Raji (cell line): ENCODE data around the gene KCND2.

ENCODE experiments used
- POLR2A ChIP-seq: IDR thresholded peaks from 2 replicates; pipeline ENCODE4 v1.6.1; 2011; ENCODE audit warnings: low read depth, low read length, control low read depth; ENCODE audit not compliant: insufficient read depth

Gene KCND2

DNA sequence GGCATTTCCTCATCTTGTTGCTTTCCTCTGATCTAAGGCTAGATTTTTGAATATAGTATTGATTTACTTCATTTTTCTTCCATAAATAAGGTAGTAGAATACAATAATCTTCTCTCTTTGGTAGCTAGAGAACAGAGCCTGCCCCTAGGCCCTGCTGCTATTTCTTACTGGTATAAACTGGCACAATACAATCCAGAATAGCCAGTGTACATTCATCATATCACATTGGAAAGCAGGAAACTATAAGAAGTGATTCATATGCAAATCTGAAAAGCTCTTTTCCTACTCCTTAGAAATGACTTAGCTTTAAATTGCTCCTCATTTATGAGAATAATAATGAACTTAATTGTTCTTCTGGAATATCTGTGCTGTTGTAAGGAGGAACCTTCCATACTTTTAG lies 100.2 kb downstream of the KCND2 start:
- no peak for TF ChIP-seq POLR2A

DNA sequence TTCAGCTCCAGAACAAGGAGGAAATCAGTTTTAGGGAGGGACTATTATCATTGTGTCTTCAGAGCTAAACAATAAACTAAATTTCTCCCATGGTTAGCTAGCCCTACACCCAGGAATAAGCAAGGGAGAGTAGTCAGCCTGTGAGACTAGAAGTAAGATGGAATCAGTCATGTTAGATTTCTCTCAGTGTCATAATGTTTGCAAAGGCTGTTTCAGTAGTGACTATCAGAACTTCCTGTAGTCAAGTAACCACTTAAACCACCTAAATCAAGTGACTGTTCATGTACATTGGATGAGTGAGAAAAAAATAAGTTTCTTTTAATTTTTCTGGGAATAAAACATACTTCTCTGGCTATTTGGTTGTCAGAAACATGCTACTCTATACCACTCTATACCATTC lies 121.6 kb downstream of the KCND2 start:
- no peak for TF ChIP-seq POLR2A

DNA sequence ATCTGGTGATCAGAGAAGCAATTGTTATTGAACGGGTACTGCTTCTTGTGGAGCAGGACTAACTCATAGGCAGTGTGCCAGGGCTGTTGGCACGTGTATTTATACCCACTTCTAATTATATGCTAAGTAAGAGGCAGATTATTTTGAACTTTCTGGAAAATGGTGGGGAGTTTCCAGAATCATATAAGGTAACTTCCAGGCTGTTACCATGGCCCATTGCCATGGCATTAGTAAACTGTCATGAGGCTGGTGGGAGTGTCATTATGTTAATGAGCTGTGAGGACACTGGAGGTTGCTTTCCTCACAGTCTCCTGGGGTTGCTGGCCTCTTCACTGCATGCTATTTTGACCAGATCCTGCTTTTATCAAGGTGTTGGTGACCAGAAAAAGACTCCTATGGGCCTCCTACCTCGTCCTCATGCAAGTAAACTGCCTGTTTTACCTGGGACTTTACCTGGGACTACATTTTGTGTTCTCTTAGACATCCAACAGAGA lies 122.6 kb downstream of the KCND2 start:
- no peak for TF ChIP-seq POLR2A

DNA sequence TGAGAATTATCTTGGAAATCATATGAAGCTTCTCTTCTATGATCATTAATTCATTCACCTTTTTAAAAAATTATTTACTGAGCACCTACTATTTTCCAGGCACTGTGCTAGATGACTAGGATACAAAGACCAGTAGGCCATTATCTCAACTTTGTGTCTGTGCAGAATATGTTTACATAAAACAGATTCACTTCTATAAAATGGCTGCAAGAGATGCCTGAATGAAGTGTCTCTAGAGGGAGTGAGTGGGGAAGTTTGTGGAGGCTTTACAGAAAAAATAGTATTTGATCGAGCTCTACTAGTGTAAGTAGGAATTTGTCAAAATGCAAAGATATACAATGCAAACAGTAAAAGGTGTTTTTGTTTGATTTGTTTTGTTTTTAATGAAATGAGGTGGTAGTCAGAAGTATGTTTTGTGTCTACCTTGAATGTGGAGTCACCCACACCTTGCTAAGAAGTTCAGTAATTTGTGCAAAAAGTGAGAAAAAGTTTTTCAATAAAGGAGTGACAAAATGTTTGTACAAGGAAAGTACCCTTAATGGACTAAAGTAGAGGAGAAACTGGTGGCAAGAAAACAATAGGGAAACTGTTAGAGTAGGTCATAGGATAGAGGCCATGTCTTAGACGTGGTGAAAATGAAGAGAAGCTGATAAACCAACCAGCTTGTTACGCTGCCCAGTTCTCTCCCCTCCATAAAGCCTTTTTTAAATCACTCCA lies 125.5 kb downstream of the KCND2 start:
- TF ChIP-seq POLR2A = no peak

DNA sequence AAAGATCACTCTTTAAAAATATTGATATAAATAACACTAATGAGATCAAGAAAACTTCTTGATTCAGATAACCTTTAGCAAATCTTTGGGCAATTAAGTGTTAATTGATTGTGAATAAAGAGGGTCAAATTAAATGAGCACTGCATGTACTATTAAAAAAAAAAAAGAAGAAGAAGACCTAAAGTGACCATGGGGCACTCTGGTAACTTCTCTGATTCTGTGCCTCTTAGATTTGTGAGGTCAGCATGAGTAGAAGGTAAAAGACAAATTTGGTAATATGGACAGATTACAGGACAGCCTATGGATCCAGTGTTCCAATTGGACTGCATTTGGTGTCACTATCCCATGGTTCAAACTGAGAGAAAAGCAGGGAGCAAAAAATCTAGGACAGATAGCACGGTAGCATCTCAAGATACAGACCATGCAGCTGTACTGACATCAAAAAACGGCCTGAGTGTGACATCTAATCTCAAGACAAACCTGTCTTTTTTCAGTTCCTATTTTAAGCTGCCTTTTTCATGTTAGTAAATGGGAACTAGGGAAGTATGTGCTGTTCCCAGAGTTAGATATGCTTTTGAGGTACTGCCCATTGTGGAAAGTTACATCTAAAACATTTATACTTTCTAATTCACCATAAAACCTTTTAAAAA lies 128.0 kb downstream of the KCND2 start:
- no peak for TF ChIP-seq POLR2A

DNA sequence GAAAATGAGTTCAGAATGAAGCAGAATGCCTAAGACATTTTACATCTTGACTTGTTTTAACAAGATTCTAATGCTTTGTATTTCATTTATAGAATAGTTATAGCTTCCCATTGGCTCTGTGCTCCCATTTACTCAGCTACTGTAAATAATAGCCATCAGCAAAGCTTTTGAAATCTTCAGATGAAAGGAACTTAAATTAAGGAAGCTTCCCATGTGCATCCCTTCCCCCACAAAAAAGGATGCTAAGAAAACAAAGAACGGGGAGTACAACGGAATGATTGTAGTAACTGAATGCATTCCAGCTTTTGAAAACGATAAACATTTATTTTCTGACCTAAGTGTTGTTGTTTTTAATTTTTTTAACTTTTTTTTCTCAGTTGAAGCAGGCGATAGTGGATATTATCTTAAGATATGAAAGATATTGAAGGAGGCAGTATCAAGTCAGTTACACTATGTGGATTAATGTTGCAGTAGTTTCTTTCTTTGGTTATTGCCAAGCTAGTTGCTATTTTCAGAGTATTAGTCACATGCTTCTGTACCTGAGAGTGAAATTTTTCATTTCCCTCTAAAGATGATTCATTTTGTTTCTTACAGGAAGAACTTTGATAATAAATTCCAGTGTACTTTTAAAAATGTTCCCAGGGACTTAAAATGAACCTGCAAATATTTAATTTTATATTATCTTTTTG lies 129.2 kb downstream of the KCND2 start:
- TF ChIP-seq POLR2A = no peak

DNA sequence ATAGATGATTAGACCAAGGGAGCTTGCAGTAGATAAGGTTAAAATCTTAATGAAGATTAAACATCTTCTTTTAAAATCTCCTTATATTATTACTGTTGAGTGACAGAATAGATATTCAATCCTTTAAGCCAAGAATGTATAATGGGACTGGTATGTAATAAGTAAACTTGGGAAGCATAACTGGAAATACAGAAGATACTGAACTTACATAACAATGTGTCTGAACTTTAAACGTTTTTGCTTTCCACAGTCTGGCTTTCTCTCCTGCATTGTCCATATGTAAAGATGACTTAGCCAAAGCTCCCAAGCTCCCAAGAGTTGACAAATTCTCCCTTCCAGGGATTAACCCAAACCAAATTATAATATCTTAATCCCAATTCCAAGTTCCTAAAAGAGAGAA lies 129.8 kb downstream of the KCND2 start:
- no peak for TF ChIP-seq POLR2A

DNA sequence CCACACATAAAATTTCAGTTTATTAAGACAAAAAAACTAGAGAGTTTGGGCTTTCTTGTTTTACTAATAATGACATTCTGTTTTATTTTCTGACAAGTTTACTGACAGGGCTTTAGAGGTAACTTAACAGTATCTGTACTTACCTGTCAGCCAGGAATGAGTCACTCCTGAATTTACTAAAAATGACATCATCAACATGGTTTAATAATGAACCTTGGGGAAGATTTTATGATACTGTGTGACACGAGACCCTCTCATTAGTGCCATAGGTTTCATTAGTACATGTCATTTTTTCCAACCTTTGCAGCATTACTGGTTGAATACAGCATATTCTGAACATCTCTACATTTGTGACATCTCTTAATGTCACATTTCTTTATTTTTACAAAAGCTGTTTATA lies 131.1 kb downstream of the KCND2 start:
- no peak for TF ChIP-seq POLR2A

DNA sequence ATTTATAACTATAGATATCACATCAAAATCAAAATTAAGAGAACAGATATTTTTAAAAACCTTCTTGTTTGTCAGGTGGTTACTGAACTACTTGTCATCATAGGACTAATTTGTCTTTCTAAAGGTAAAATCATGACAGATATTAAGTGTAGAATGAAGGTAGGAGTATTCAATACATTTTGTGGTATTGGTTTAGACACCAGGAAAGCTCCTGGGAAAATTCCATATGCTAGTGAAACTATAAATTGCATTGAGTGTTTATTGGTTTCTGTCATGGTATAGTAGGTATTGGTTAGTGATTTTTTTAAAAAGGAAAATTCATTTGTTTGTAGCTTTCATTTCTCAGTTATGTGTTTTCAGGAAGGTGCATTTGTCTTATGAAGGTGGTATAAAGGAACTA lies 132.7 kb downstream of the KCND2 start:
- TF ChIP-seq POLR2A = no peak

DNA sequence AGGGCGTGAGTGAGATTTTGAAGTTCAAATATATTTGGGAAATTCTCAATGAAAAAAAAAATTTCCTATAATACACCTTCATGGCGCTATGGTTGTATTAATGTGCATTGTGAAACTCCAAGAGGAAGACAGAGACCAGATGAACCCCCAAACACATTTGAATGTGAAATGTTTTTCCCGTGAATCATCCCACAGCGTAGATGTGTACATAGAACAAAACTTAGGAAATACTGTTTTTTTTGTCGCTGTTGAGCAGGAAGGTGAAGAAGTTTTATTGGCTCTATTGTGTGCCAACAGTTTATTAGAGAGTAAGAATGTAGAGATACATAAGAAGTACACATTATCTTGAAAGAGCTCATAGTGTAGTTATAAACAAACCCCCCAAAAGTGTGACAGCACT lies 134.0 kb downstream of the KCND2 start:
- TF ChIP-seq POLR2A = no peak

DNA sequence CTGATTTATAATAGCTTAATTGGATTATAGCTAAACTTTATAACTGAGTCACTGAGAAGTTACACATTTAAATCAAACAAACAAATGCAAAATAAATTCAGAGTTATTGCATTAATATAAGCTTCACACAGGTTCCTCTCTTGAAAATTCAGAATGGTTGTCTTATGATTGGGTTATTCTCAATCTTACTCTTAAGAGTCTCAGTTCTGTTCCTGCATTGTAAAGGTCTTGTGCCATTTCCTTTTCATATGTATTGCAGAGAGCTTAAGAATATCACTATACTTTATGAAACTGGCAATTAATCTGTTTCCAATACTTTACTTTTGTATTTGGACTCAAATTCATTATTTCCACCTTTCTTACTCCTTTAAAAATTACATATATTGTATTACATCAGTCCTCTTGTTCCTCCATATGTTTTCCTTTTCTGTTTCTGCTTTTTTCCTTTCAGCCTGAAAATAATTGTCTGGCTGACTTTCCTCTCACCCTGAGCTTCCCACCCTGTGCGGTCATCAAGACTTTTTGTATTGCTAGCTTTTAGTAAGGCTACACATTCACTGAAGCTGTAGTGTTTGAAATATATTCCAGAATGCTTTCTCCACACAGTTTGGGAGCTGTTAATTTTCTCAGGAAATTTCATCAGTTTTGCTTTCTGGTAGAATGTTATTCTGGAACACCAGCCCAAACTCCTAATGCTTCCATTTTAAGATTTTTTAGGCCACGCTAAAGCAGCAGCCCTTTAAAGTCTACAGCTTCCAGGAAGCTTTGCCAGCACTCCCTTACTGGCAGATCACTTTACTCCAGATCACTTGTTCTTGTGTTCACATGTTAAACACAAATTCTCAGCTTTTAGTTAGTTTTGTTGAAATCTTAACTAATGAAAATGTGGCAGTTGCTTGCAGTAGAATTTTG lies 139.4 kb downstream of the KCND2 start:
- TF ChIP-seq POLR2A = no peak

DNA sequence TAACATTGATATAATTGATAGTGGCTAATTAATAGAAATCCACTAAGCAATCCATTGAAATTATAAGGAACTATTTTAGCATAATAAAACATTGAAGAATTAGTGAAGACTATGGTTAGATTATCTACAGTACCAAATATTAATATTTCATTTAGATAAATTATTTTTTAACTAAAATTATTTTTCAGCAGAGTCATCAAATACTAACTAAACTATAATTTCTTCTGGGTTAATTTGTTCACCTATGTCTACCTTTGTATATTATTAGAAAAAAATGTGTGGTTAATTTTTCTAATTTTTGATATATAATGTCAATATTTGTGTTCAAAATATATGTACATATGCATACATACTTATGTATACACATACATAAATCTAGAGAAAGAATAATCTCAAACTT lies 140.2 kb downstream of the KCND2 start:
- no peak for TF ChIP-seq POLR2A

DNA sequence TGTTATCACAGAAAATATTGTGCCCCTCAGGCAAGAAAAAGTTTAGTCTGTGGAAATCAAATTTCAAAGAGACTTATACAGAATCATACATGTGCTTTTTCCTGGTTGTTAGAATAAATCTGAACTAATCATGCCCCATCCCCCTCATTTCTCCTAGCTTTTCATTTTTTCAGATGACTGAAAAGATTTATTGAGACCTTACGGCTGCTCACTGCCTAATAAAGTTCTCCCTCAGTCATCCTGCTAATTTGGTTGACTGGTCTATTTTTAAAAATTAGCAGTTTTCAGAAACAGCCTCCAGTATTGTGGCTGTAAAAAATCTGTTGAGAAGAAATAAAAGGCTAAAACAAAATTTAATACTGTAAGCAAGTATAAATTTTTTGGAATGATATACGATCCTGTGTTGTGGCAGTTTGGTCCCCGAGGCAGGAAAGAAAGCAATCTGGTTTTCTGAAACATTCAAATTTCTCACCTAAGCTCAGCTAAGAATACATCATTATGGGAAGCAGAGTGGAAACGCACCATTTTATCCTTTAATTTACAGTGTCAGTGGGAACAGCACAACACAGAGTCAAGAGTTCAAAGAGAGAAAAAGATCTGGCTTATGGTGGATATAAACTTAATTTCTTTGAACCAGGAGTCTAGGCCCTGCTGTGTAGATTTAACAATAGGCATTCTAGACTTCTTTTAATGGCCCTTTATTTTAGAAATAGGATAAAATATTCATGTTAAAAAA lies 144.4 kb downstream of the KCND2 start:
- no peak for TF ChIP-seq POLR2A

DNA sequence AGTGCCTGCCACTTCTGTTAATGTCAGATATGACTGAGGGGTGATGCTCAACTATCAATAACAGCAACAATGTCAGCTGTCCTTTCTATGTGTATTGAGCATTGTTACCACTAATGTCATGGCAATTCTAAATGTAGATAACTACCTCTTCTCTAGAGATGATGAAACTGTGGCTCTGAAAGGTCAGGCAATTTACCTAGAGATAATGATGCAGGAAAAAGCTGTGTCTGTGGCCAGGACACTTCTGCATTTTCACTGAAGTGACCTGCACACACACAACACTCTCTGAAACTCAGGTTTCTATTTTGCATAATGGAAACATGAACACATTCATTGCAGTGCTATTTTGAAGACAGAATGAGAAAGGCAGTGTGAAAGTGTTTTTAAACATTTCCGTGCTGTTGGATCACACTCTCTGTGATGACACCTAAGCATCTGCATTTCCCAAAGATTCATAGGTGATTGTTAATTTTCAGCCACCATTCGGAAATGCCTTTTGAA lies 148.2 kb downstream of the KCND2 start:
- TF ChIP-seq POLR2A = no peak

DNA sequence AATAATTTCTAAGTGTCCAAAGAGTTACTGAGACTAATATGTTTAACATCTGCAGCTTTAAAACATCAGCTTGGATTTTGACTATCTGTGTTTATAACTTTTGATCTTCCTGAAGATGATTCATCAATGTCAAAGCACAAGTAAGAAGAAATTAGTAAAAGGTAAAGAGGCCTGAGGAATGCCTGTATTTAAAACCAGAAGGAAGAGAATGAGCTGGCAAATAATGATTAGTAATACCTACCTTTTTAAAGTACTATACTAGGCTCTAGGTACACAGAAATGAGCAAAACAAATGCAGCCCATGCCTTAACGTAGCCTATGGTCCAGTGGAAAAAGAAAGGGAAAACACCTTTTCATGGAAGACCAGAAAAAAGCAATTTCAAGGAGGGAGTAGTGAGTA lies 158.0 kb downstream of the KCND2 start:
- no peak for TF ChIP-seq POLR2A
